VCaP (cell line): ENCODE results near the gene FAM43B.

Source experiments
- H3K27ac ChIP-seq: fragments of 450-650 bp; 2 replicates; pipeline ENCODE4 v1.5.1; 2017
- CTCF ChIP-seq: fragments of 450-650 bp; conservative IDR thresholded peaks from 2 replicates; pipeline ENCODE4 v1.5.1; 2017; ENCODE audit warnings: mild to moderate bottlenecking, moderate library complexity

Gene FAM43B

GRCh38 chr1:20521960-20522861 is 30.2 kb upstream of the FAM43B start:
- peak; percentile 94 for TF ChIP-seq CTCF
- no peak overlapping the region for H3K27ac ChIP-seq

- no peak overlapping the region for H3K27ac ChIP-seq
- no peak for TF ChIP-seq CTCF
Measured at GRCh38 chr1:20526267-20526666, 26.1 kb upstream of the FAM43B start.

GRCh38 chr1:20528221-20528620 is 24.2 kb upstream of the FAM43B start:
- no peak overlapping the region for H3K27ac ChIP-seq
- TF ChIP-seq CTCF: no peak

GRCh38 chr1:20530306-20530705 is 22.1 kb upstream of the FAM43B start:
- TF ChIP-seq CTCF: no peak
- no peak overlapping the region for H3K27ac ChIP-seq

GRCh38 chr1:20530901-20531300 is 21.5 kb upstream of the FAM43B start:
- TF ChIP-seq CTCF: no peak
- H3K27ac ChIP-seq: no peak overlapping the region

- no peak for TF ChIP-seq CTCF
- no peak overlapping the region for H3K27ac ChIP-seq
Measured at GRCh38 chr1:20533635-20534034, 18.7 kb upstream of the FAM43B start.

- H3K27ac ChIP-seq: no peak overlapping the region
- TF ChIP-seq CTCF: no peak
Measured at GRCh38 chr1:20534659-20535417, 17.5 kb upstream of the FAM43B start.
